ENCODE measurements around the gene CBFB.

DNA sequence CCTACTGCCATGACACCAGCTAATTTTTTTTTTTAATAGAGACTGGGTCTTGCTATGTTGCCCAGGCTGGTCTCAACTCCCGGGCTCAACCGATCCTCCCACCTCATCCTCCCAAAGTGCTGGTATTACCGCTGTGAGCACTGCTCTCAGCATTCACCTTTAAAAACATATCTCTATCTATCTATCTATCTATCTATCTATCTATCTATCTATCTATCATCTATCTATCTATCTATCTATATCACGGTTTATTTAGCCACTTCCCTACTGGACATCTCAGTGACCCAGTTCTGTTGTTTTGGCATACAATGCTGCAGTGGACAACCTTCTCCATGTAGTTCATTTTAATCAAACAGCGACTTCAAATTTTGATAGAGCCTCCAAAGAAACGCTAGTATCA lies 79.5 kb downstream of the CBFB start:
- TF ChIP-seq SNAPC5 (CRISPR knock-in tag; IDR thresholded peaks at IDR 0.05; ENCODE audit: borderline replicate concordance) (no peak), ARNT (IDR thresholded peaks at IDR 0.05) (no peak), ZNF274 (CRISPR knock-in tag; IDR thresholded peaks at IDR 0.05) (no peak), CEBPB (IDR thresholded peaks at IDR 0.05; ENCODE audit: borderline replicate concordance, low read depth, low read length) (no peak), CTCF (CRISPR knock-in tag; IDR thresholded peaks at IDR 0.05) (no peak), ZFY (CRISPR knock-in tag; IDR thresholded peaks at IDR 0.05) (no peak), ZNF562 (CRISPR knock-in tag; IDR thresholded peaks at IDR 0.05; ENCODE audit: borderline replicate concordance) (no peak), TFDP1 (CRISPR knock-in tag; IDR thresholded peaks at IDR 0.05; ENCODE audit: borderline replicate concordance) (no peak), EP300 (IDR thresholded peaks at IDR 0.05; ENCODE audit: low read depth in 2 of 2, low read length in 2 of 2) (no peak), EP300 (CRISPR knock-in tag; IDR thresholded peaks at IDR 0.05; ENCODE audit: borderline replicate concordance) (no peak)
